Measurements from ENCODE around the gene PDE6D.

DNA sequence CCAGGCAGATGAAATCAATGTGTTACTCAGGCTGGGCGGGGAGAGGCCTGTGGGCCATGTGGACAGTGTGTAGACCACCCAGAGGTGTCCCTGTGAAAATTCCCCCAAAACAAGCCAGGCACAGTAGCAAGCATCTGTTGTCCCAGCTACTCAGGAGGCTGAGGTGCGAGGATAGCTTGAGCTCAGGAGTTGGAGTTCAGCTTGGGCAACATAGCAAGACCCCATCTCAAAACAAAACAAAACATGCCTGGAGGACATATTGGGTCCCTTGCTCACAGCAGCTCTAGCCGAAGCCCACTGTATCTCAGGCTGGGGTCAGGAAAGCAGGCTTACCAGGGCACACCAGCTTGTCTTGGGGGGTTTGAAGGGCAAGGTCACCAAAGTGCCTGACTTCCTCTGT is 77.1 kb downstream of the PDE6D start:
- TF ChIP-seq, protein P1, sequence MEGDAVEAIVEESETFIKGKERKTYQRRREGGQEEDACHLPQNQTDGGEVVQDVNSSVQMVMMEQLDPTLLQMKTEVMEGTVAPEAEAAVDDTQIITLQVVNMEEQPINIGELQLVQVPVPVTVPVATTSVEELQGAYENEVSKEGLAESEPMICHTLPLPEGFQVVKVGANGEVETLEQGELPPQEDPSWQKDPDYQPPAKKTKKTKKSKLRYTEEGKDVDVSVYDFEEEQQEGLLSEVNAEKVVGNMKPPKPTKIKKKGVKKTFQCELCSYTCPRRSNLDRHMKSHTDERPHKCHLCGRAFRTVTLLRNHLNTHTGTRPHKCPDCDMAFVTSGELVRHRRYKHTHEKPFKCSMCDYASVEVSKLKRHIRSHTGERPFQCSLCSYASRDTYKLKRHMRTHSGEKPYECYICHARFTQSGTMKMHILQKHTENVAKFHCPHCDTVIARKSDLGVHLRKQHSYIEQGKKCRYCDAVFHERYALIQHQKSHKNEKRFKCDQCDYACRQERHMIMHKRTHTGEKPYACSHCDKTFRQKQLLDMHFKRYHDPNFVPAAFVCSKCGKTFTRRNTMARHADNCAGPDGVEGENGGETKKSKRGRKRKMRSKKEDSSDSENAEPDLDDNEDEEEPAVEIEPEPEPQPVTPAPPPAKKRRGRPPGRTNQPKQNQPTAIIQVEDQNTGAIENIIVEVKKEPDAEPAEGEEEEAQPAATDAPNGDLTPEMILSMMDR (IDR thresholded peaks at IDR 0.05) = no peak
- TF ChIP-seq, protein P2, sequence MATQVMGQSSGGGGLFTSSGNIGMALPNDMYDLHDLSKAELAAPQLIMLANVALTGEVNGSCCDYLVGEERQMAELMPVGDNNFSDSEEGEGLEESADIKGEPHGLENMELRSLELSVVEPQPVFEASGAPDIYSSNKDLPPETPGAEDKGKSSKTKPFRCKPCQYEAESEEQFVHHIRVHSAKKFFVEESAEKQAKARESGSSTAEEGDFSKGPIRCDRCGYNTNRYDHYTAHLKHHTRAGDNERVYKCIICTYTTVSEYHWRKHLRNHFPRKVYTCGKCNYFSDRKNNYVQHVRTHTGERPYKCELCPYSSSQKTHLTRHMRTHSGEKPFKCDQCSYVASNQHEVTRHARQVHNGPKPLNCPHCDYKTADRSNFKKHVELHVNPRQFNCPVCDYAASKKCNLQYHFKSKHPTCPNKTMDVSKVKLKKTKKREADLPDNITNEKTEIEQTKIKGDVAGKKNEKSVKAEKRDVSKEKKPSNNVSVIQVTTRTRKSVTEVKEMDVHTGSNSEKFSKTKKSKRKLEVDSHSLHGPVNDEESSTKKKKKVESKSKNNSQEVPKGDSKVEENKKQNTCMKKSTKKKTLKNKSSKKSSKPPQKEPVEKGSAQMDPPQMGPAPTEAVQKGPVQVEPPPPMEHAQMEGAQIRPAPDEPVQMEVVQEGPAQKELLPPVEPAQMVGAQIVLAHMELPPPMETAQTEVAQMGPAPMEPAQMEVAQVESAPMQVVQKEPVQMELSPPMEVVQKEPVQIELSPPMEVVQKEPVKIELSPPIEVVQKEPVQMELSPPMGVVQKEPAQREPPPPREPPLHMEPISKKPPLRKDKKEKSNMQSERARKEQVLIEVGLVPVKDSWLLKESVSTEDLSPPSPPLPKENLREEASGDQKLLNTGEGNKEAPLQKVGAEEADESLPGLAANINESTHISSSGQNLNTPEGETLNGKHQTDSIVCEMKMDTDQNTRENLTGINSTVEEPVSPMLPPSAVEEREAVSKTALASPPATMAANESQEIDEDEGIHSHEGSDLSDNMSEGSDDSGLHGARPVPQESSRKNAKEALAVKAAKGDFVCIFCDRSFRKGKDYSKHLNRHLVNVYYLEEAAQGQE (IDR thresholded peaks at IDR 0.05; ENCODE audit: insufficient read depth in 1 of 2, low read depth in 2 of 2, low read length in 1 of 2) = no peak
- TF ChIP-seq POLR2AphosphoS5 (IDR thresholded peaks at IDR 0.05; ENCODE audit: low read depth, low read length) (no peak), SIN3A (IDR thresholded peaks at IDR 0.05; ENCODE audit: borderline replicate concordance, insufficient read depth, low read depth, low read length) (no peak), TCF7L2 (IDR thresholded peaks at IDR 0.05; ENCODE audit: low read depth, low read length) (no peak)
